ENCODE data around the gene ALG12.

GRCh38 chr22:49913026-49913425 lies 5.2 kb downstream of the ALG12 start:
- TF ChIP-seq EZH2phosphoT487 (IDR thresholded peaks at IDR 0.05; ENCODE audit: insufficient read depth, low read depth), result no peak
- TF ChIP-seq EZH2 (IDR thresholded peaks at IDR 0.05; ENCODE audit: insufficient read depth, poor library complexity, severe bottlenecking), result no peak

Data from GM23248 (cell line).